Lower lobe of right lung (tissue), 2 donors: Measurements from ENCODE around the gene RAB6D. TPM values are rescaled to one million over a fixed set of nuclear protein-coding genes. Genes with fewer than 3 reads are reported as not detected.
"Not testable (repeated sequence)": the region's sequence is repeated elsewhere in the genome, so short reads cannot be mapped to it uniquely, and the experiment has no call there.

Experiments used
- ATAC-seq, 2 donors: fragments of 200-7000 bp; cut with Tn5 transposase; one replicate each; pipeline ENCODE4 v1.9.1; 2020 to 2022; ENCODE audit warnings: mild to moderate bottlenecking in 2 of 2, moderate library complexity in 2 of 2
- DNase-seq: peaks from one replicate; pipeline ENCODE4 v3.0.0-alpha.2; 2020
- H3K27ac ChIP-seq: fragments of 200-600 bp; one replicate; pipeline ENCODE4 v1.8.0; 2022
- H3K27me3 ChIP-seq: fragments of 200-600 bp; one replicate; pipeline ENCODE4 v1.8.0; 2022; ENCODE audit warnings: low read depth
- H3K36me3 ChIP-seq: fragments of 200-600 bp; one replicate; pipeline ENCODE4 v1.8.0; 2022; ENCODE audit warnings: mild to moderate bottlenecking
- H3K4me1 ChIP-seq: fragments of 200-600 bp; one replicate; pipeline ENCODE4 v1.8.0; 2022
- H3K4me3 ChIP-seq: fragments of 200-600 bp; one replicate; pipeline ENCODE4 v1.8.0; 2022; ENCODE audit warnings: mild to moderate bottlenecking
- H3K9me3 ChIP-seq: fragments of 200-600 bp; one replicate; pipeline ENCODE4 v1.8.0; 2022
- CTCF ChIP-seq: fragments of 200-600 bp; IDR thresholded peaks from one replicate; pipeline ENCODE4 v1.8.0; 2022; ENCODE audit warnings: antibody characterized with exemption, mild to moderate bottlenecking
- intact Hi-C: fragments of 100-400 bp; cut with DNase I; formaldehyde crosslinking; loops from one replicate; pipeline ENCODE4 v1.11.0; 2022
- long read RNA-seq: library from polyadenylated mRNA; unstranded; transcript quantifications from one replicate; pipeline ENCODE4 v2.0.0, GENCODE V29; 2021
- total RNA-seq: library from RNA; stranded (reverse); fragmentation: NEBNext Ultra II Directional; extraction: Animal tissue kit (Norgen Biotek cat#: 25700); gene quantifications from one replicate; pipeline ENCODE4 v1.2.1, GENCODE V29; 2021
- donor health status: DM: no; HTN: yes; CAD: no; lungs with severe emphysema.

RAB6D gene
- not detected for total RNA-seq
- long read RNA-seq, result 0 reads

- H3K36me3 ChIP-seq, H3K4me1 ChIP-seq, H3K27ac ChIP-seq, H3K9me3 ChIP-seq, DNase-seq, intact Hi-C loops, H3K4me3 ChIP-seq: not testable (repeated sequence)
- peak; percentile 58 to 62 for ATAC-seq
- H3K27me3 ChIP-seq, result peaks cover 30% of the 10 kb centered on the region
Measured at GRCh38 chr2:131363703-131364186, at the start of gene RAB6D. Gene RAB6D (minus strand): TSS chr2:131364168. CDS start chr2:131363720, 448 bp downstream.

- intact Hi-C loops, result no loop called here
- peak; percentile 71 for TF ChIP-seq CTCF
- Histone ChIP-seq H3K4me1 (no peaks in the 10 kb centered on the region), H3K4me3 (no peak overlapping the region), H3K36me3 (no peaks in the 10 kb centered on the region), H3K27ac (no peak overlapping the region), H3K27me3 (peaks cover 22% of the 10 kb centered on the region), H3K9me3 (no peaks in the 10 kb centered on the region)
- ATAC-seq (peak; percentile 52 to 70), DNase-seq (no peak)
Measured at GRCh38 chr2:131413148-131413747, 49.3 kb upstream of the RAB6D start.

GRCh38 chr2:131410173-131410572 is 46.2 kb upstream of the RAB6D start:
- Histone ChIP-seq H3K9me3 (no peaks in the 10 kb centered on the region), H3K4me1 (no peaks in the 10 kb centered on the region), H3K27me3 (peaks cover 33% of the 10 kb centered on the region), H3K27ac (no peak overlapping the region), H3K36me3 (no peaks in the 10 kb centered on the region), H3K4me3 (no peak overlapping the region)
- ATAC-seq, result no peak
- TF ChIP-seq CTCF, result no peak
- intact Hi-C loops, result no loop called here
- no peak for DNase-seq

- H3K27ac ChIP-seq, result no peak overlapping the region
- intact Hi-C loops, result no loop called here
- no peaks in the 10 kb centered on the region for H3K36me3 ChIP-seq
- no peak for TF ChIP-seq CTCF
- H3K27me3 ChIP-seq, result peaks cover 28% of the 10 kb centered on the region
- H3K9me3 ChIP-seq, result no peaks in the 10 kb centered on the region
- no peaks in the 10 kb centered on the region for H3K4me1 ChIP-seq
- no peak overlapping the region for H3K4me3 ChIP-seq
- DNase-seq, result no peak
- no peak for ATAC-seq
Measured at GRCh38 chr2:131408778-131409177, 44.8 kb upstream of the RAB6D start.

GRCh38 chr2:131408207-131408606 is 44.2 kb upstream of the RAB6D start:
- intact Hi-C loops, result no loop called here
- no peak overlapping the region for H3K27ac ChIP-seq

More at GRCh38 chr2:131408207-131408606, 44.2 kb upstream of the RAB6D start:
- peaks cover 23% of the 10 kb centered on the region for H3K27me3 ChIP-seq
- ATAC-seq (no peak), DNase-seq (no peak)
- H3K36me3 ChIP-seq, result no peaks in the 10 kb centered on the region
- TF ChIP-seq CTCF, result no peak
- no peaks in the 10 kb centered on the region for H3K9me3 ChIP-seq
- no peak overlapping the region for H3K4me3 ChIP-seq
- no peaks in the 10 kb centered on the region for H3K4me1 ChIP-seq
